SK-N-SH (cell line): ENCODE data around the gene SECTM1. TPM values are rescaled to one million over a fixed set of nuclear protein-coding genes. Genes with fewer than 3 reads are reported as not detected.

Experiments used
- CTCF ChIA-PET: fragments of 300-600, 350-600 bp; formaldehyde crosslinking; extraction: SDS; loops from one replicate; lab custom pipeline; 2021; lab: Yijun Ruan, JAX
- POLR2A ChIA-PET: fragments of 350-600 bp; sonication (Branson Sonifier 250); formaldehyde crosslinking; extraction: SDS; loops from one replicate; lab custom pipeline; 2020; ENCODE audit warnings: antibody characterized with exemption, inconsistent platforms; lab: Yijun Ruan, JAX
- DNase-seq: peaks from one replicate; pipeline ENCODE4 v3.0.0; 2012
- H2AFZ ChIP-seq: fragments of 200-600 bp; sonication (generic); 2 replicates; pipeline ENCODE4 v1.8.1; 2016; ENCODE audit warnings: antibody characterized with exemption, mild to moderate bottlenecking, low read depth
- H3F3A ChIP-seq: fragments of 200-600 bp; sonication (generic); replicated peaks from 2 replicates; pipeline ENCODE3; 2016; ENCODE audit warnings: antibody characterized with exemption, mild to moderate bottlenecking; ENCODE audit not compliant: insufficient read depth
- H3K27ac ChIP-seq, 2 experiments: fragments of 200-500 bp in 1 of 2; fragments of 200-600 bp in 1 of 2; sonication (Bioruptor generic) in 1 of 2; sonication (generic), shearing (Covaris generic) in 1 of 2; 2 replicates each; pipeline versions ENCODE4 v1.5.1 to v1.6.1; 2014 to 2016; ENCODE audit warnings: low read depth in 2 of 2, inconsistent platforms in 1 of 2, low read length in 1 of 2, mild to moderate bottlenecking in 1 of 2, mixed read lengths in 1 of 2
- H3K27me3 ChIP-seq: fragments of 200-600 bp; sonication (generic), shearing (Covaris generic); 2 replicates; pipeline ENCODE4 v1.6.1; 2016; ENCODE audit warnings: mixed run types; ENCODE audit not compliant: insufficient read depth
- H3K36me3 ChIP-seq, 2 experiments: fragments of 200-500 bp in 1 of 2; fragments of 200-600 bp in 1 of 2; sonication (Bioruptor generic) in 1 of 2; sonication (generic) in 1 of 2; replicated peaks in 1 of 2; 2 replicates each; pipeline versions ENCODE3 to v1.5.1; 2014 to 2016; ENCODE audit warnings: low read length in 1 of 2, mild to moderate bottlenecking in 1 of 2; ENCODE audit not compliant: insufficient read depth in 2 of 2, control insufficient read depth in 1 of 2
- H3K4me1 ChIP-seq, 2 experiments: fragments of 200-500 bp in 1 of 2; fragments of 200-600 bp in 1 of 2; sonication (Bioruptor generic) in 1 of 2; sonication (generic), shearing (Covaris generic) in 1 of 2; 2 replicates each; pipeline versions ENCODE4 v1.5.1 to v1.6.1; 2014 to 2016; ENCODE audit warnings: low read depth in 1 of 2, low read length in 1 of 2, mixed run types in 1 of 2; ENCODE audit not compliant: insufficient read depth in 2 of 2, control insufficient read depth in 1 of 2
- H3K4me2 ChIP-seq: fragments of 200-600 bp; sonication (generic), shearing (Covaris generic); 2 replicates; pipeline ENCODE4 v1.6.1; 2017; ENCODE audit warnings: mixed run types
- H3K4me3 ChIP-seq, 2 experiments: fragments of 200-500 bp in 1 of 2; fragments of 200-600 bp in 1 of 2; sonication (Bioruptor generic) in 1 of 2; sonication (generic), shearing (Covaris generic) in 1 of 2; 2 replicates each; pipeline versions ENCODE4 v1.5.1 to v1.8.1; 2014 to 2016; ENCODE audit warnings: low read depth in 2 of 2, inconsistent platforms in 1 of 2, low read length in 1 of 2, mild to moderate bottlenecking in 1 of 2, mixed read lengths in 1 of 2, moderate library complexity in 1 of 2
- H3K79me2 ChIP-seq: fragments of 200-600 bp; sonication (generic); 2 replicates; pipeline ENCODE4 v1.8.1; 2017; ENCODE audit warnings: mild to moderate bottlenecking; ENCODE audit not compliant: insufficient read depth
- H3K9ac ChIP-seq: fragments of 200-600 bp; sonication (generic); 2 replicates; pipeline ENCODE4 v1.6.1; 2017; ENCODE audit warnings: mixed run types
- H3K9me2 ChIP-seq: fragments of 200-600 bp; sonication (generic); 2 replicates; pipeline ENCODE4 v1.6.1; 2017; ENCODE audit warnings: mixed run types
- H3K9me3 ChIP-seq: fragments of 200-600 bp; sonication (generic); 2 replicates; pipeline ENCODE4 v1.6.1; 2017; ENCODE audit warnings: mixed run types, mild to moderate bottlenecking, moderate library complexity
- H4K20me1 ChIP-seq: fragments of 200-600 bp; sonication (generic); 2 replicates; pipeline ENCODE4 v1.6.1; 2017; ENCODE audit warnings: mild to moderate bottlenecking, mixed run types; ENCODE audit not compliant: insufficient read depth
- ELF1 ChIP-seq: IDR thresholded peaks from 2 replicates; pipeline ENCODE4 v1.4.0; 2012
- EZH2phosphoT487 ChIP-seq: fragments of 200-600 bp; sonication (generic); IDR thresholded peaks from 2 replicates; pipeline ENCODE4 v1.6.1; 2017; ENCODE audit warnings: low read depth, mixed run types, mild to moderate bottlenecking, antibody characterized with exemption, moderate library complexity, borderline replicate concordance
- FOSL2 ChIP-seq: IDR thresholded peaks from 2 replicates; pipeline ENCODE4 v1.4.0; 2012; ENCODE audit warnings: low read depth, mild to moderate bottlenecking, moderate library complexity, borderline replicate concordance
- FOXJ3 ChIP-seq: sonication (generic); formaldehyde crosslinking; IDR thresholded peaks from 2 replicates; pipeline ENCODE4 v1.5.1; 2020; ENCODE audit warnings: mild to moderate bottlenecking, missing genetic modification reagents
- GATA2 ChIP-seq: sonication (generic); formaldehyde crosslinking; IDR thresholded peaks from 2 replicates; pipeline ENCODE4 v1.5.0; 2020; ENCODE audit warnings: mild to moderate bottlenecking, missing genetic modification reagents
- MEF2A ChIP-seq: IDR thresholded peaks from 2 replicates; pipeline ENCODE4 v1.4.0; 2012; ENCODE audit warnings: low read depth, borderline replicate concordance
- MXI1 ChIP-seq: IDR thresholded peaks from 2 replicates; pipeline ENCODE4 v1.6.1; 2012; ENCODE audit warnings: mild to moderate bottlenecking, low read depth, low read length, improper control_type of control experiment
- NFIC ChIP-seq: IDR thresholded peaks from 2 replicates; pipeline ENCODE4 v1.4.0; 2012; ENCODE audit warnings: borderline replicate concordance
- NRF1 ChIP-seq: IDR thresholded peaks from 2 replicates; pipeline ENCODE4 v1.6.1; 2012; ENCODE audit warnings: low read depth, mild to moderate bottlenecking, low read length
- POLR2AphosphoS5 ChIP-seq: IDR thresholded peaks from 2 replicates; pipeline ENCODE4 v1.6.1; 2012; ENCODE audit warnings: low read depth, low read length
- RAD21 ChIP-seq: IDR thresholded peaks from 2 replicates; pipeline ENCODE4 v1.6.1; 2012; ENCODE audit warnings: mild to moderate bottlenecking, low read length
- SIN3A ChIP-seq: IDR thresholded peaks from 2 replicates; pipeline ENCODE4 v1.6.1; 2012; ENCODE audit warnings: low read depth, mild to moderate bottlenecking, low read length, moderate library complexity, borderline replicate concordance
- SMC3 ChIP-seq: IDR thresholded peaks from 2 replicates; pipeline ENCODE4 v1.6.1; 2012; ENCODE audit warnings: low read depth, low read length, improper control_type of control experiment
- TAF1 ChIP-seq: IDR thresholded peaks from 2 replicates; pipeline ENCODE4 v1.6.1; 2012; ENCODE audit warnings: low read depth, mild to moderate bottlenecking, low read length, moderate library complexity, borderline replicate concordance
- TCF12 ChIP-seq: IDR thresholded peaks from 2 replicates; pipeline ENCODE4 v1.4.0; 2012
- TEAD4 ChIP-seq: IDR thresholded peaks from 2 replicates; pipeline ENCODE4 v1.4.0; 2012; ENCODE audit warnings: mild to moderate bottlenecking, borderline replicate concordance; ENCODE audit not compliant: insufficient read depth
- WGBS: methylation state at CpG from one replicate; pipeline ENCODE4 v1.1.6; 2017; ENCODE audit warnings: low lambda C conversion rate; 5-methylcytosine and 5-hydroxymethylcytosine counted together
- polyA plus RNA-seq, 3 experiments: library from polyadenylated mRNA; depleted of rRNA; stranded (reverse); fragments of >200 nt; gene quantifications; 2 replicates each; pipeline ENCODE4 v1.2.3, GENCODE V29; 2012
- TF ChIP-seq, protein P1 (sequence below): IDR thresholded peaks from 2 replicates; pipeline ENCODE4 v1.4.0; 2012; ENCODE audit warnings: low read depth, borderline replicate concordance
- TF ChIP-seq, protein P2 (sequence below): IDR thresholded peaks from 2 replicates; pipeline ENCODE4 v1.6.1; 2012; ENCODE audit warnings: mild to moderate bottlenecking, low read depth, low read length, moderate library complexity

SECTM1 gene
- polyA plus RNA-seq, 1 of the 3 experiments (the other 2 are of a cell fraction) = 3.8 TPM

DNA sequence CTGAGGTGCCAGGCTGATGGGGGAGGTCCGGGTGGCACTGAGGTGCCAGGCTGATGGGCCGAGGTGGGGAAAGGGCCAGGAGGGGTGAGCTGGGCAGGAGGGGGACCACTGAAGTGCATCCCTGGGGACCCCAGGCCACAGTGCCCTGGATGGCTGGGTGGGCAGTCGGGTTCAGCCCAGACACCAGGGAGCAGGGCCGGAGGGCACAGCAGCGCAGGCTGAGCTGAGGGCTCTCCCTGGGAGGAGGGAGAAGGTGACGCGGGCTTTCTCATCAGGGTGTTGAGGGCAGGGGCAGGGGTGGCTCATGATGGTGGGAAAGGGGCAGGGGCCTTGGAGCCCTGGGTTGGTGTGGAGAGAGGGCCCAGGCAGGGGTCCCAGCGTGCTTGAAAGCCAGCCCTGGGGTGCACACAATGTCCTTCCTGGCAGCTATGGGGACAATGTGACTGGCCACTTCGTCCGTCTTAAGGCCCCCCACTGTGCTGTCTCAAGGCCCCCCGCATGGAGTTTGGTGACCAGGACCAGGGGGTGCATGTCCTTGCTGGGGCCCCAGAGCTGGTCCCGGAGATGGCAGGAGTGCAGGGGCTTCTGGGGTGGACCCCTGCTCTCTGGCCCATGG lies 32.2 kb downstream of the SECTM1 start:
- Histone ChIP-seq H3K9me3 (no peaks in the 10 kb centered on the region), H3K9me2 (no peaks in the 10 kb centered on the region), H3F3A (peaks cover 10% of the 10 kb centered on the region), H3K4me2 (no peak overlapping the region), H3K4me1 (peaks cover 21 to 36% of the 10 kb centered on the region in 2 experiments; a peak in 3 of 4 replicates), H3K27ac (no peak overlapping the region), H3K27me3 (no peaks in the 10 kb centered on the region), H3K9ac (no peak overlapping the region), H3K79me2 (no peaks in the 10 kb centered on the region), H4K20me1 (no peaks in the 10 kb centered on the region), H2AFZ (no peak overlapping the region), H3K4me3 (no peak overlapping the region), H3K36me3 (no peaks in the 10 kb centered on the region)
- TF ChIP-seq TAF1 (no peak), MEF2A (no peak), TEAD4 (no peak), GATA2 (CRISPR knock-in tag) (no peak), MXI1 (no peak), FOXJ3 (CRISPR knock-in tag) (no peak), EZH2phosphoT487 (no peak), SIN3A (no peak), ELF1 (no peak), NFIC (no peak), TCF12 (no peak), NRF1 (no peak), RAD21 (no peak), SMC3 (no peak), FOSL2 (no peak), POLR2AphosphoS5 (no peak)
- TF ChIP-seq, protein P1, sequence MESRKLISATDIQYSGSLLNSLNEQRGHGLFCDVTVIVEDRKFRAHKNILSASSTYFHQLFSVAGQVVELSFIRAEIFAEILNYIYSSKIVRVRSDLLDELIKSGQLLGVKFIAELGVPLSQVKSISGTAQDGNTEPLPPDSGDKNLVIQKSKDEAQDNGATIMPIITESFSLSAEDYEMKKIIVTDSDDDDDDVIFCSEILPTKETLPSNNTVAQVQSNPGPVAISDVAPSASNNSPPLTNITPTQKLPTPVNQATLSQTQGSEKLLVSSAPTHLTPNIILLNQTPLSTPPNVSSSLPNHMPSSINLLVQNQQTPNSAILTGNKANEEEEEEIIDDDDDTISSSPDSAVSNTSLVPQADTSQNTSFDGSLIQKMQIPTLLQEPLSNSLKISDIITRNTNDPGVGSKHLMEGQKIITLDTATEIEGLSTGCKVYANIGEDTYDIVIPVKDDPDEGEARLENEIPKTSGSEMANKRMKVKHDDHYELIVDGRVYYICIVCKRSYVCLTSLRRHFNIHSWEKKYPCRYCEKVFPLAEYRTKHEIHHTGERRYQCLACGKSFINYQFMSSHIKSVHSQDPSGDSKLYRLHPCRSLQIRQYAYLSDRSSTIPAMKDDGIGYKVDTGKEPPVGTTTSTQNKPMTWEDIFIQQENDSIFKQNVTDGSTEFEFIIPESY = no peak
- TF ChIP-seq, protein P2, sequence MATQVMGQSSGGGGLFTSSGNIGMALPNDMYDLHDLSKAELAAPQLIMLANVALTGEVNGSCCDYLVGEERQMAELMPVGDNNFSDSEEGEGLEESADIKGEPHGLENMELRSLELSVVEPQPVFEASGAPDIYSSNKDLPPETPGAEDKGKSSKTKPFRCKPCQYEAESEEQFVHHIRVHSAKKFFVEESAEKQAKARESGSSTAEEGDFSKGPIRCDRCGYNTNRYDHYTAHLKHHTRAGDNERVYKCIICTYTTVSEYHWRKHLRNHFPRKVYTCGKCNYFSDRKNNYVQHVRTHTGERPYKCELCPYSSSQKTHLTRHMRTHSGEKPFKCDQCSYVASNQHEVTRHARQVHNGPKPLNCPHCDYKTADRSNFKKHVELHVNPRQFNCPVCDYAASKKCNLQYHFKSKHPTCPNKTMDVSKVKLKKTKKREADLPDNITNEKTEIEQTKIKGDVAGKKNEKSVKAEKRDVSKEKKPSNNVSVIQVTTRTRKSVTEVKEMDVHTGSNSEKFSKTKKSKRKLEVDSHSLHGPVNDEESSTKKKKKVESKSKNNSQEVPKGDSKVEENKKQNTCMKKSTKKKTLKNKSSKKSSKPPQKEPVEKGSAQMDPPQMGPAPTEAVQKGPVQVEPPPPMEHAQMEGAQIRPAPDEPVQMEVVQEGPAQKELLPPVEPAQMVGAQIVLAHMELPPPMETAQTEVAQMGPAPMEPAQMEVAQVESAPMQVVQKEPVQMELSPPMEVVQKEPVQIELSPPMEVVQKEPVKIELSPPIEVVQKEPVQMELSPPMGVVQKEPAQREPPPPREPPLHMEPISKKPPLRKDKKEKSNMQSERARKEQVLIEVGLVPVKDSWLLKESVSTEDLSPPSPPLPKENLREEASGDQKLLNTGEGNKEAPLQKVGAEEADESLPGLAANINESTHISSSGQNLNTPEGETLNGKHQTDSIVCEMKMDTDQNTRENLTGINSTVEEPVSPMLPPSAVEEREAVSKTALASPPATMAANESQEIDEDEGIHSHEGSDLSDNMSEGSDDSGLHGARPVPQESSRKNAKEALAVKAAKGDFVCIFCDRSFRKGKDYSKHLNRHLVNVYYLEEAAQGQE = no peak
- 88% methylated on average over 12 of the region's 12 CpGs for WGBS
- POLR2A ChIA-PET = interaction anchor here (1.6 to 1.8 kb wide), 2 partner anchors 9 to 29 kb away, joined by 3 to 11 read pairs; no protein-coding TSS in a partner anchor
- CTCF ChIA-PET = interaction anchor here (0.8 to 15.1 kb wide), 27 partner anchors 9 to 244 kb away, joined by 3 to 184 read pairs (median 6); partner anchors contain the start of genes CD7, CSNK1D, HEXD and OGFOD3
- DNase-seq = peak; percentile 52
